Measurements from ENCODE around the gene PJA2. TPM values are rescaled to one million over a fixed set of nuclear protein-coding genes. Genes with fewer than 3 reads are reported as not detected.

The PJA2 gene
- total RNA-seq, 4 donors from 2014 or later = 28.8 to 75.5 (median 51.4) TPM

DNA sequence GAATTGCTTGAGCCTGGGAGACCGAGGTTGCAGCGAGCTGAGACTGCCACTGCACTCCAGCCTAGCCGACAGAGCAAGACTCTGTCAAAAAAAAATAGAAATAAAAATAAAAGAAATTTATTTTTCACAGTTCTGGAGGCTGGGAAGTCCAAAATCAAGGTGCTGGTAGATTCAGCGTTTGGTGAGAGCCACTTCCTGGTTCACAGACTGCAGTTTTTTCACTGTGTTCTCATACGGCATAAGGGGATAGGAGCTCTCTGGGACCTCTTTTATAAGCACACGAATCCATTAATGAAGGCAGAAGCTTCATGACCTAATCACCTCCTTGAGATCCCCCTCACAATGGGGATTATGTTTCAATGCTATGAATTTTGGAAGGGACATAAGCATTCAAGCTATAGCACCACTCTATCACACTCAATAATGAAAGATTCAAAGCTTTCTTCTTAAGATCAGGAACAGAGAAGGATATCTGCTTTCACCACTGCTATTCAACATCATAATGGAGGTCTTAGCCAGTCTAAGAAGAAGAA is 5.3 kb downstream of the PJA2 start:
- DNase-seq = no peak
- no peak overlapping the region for H3K4me3 ChIP-seq
- no peaks in the 10 kb centered on the region for H3K27me3 ChIP-seq
- 67 to 85% methylated on average over 5 to 6 of the region's 6 CpGs for WGBS, 2 donors
- H3K4me1 ChIP-seq = peaks cover 7 to 72% (median 21%) of the 10 kb centered on the region in 3 donors
- H3K36me3 ChIP-seq = peaks cover 0 to 15% (median 0%) of the 10 kb centered on the region in 3 donors
- intact Hi-C loops (cut with DNase I) = no loop called here
- no peak for TF ChIP-seq POLR2A (IDR thresholded peaks at IDR 0.05)
- TF ChIP-seq, protein P1, sequence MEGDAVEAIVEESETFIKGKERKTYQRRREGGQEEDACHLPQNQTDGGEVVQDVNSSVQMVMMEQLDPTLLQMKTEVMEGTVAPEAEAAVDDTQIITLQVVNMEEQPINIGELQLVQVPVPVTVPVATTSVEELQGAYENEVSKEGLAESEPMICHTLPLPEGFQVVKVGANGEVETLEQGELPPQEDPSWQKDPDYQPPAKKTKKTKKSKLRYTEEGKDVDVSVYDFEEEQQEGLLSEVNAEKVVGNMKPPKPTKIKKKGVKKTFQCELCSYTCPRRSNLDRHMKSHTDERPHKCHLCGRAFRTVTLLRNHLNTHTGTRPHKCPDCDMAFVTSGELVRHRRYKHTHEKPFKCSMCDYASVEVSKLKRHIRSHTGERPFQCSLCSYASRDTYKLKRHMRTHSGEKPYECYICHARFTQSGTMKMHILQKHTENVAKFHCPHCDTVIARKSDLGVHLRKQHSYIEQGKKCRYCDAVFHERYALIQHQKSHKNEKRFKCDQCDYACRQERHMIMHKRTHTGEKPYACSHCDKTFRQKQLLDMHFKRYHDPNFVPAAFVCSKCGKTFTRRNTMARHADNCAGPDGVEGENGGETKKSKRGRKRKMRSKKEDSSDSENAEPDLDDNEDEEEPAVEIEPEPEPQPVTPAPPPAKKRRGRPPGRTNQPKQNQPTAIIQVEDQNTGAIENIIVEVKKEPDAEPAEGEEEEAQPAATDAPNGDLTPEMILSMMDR (IDR thresholded peaks at IDR 0.05) = no peak
- H3K9me3 ChIP-seq = no peaks in the 10 kb centered on the region
- no peak overlapping the region for H3K27ac ChIP-seq

DNA sequence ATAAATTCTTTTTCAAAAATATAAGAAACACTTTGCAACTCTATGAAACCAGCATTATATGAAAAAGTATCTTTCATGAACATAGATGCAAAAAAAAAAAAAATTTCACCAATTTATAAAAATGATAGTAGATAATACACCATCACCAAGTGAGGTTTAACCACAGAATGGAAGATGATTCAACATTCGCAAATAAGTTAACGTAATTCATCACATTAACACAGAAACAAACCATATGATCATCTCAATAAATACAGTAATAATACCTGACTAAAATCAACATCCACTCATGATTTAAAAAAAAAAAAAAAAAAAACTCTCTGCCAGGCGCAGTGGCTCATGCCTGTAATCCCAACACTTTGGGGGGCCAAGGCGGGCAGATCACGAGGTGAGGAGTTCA is 6.3 kb downstream of the PJA2 start:
- Histone ChIP-seq H3K36me3 (peaks cover 0 to 15% (median 0%) of the 10 kb centered on the region in 3 donors), H3K4me3 (no peak overlapping the region), H3K27ac (no peak overlapping the region), H3K27me3 (no peaks in the 10 kb centered on the region), H3K9me3 (no peaks in the 10 kb centered on the region), H3K4me1 (peaks cover 7 to 80% (median 28%) of the 10 kb centered on the region in 3 donors)
- intact Hi-C loops (cut with DNase I) = no loop called here
- 87 to 90% methylated on average over 5 of the region's 5 CpGs for WGBS, 2 donors
- no peak for DNase-seq
- TF ChIP-seq, protein P1 (IDR thresholded peaks at IDR 0.05) = no peak
- TF ChIP-seq POLR2A (IDR thresholded peaks at IDR 0.05) = no peak

DNA sequence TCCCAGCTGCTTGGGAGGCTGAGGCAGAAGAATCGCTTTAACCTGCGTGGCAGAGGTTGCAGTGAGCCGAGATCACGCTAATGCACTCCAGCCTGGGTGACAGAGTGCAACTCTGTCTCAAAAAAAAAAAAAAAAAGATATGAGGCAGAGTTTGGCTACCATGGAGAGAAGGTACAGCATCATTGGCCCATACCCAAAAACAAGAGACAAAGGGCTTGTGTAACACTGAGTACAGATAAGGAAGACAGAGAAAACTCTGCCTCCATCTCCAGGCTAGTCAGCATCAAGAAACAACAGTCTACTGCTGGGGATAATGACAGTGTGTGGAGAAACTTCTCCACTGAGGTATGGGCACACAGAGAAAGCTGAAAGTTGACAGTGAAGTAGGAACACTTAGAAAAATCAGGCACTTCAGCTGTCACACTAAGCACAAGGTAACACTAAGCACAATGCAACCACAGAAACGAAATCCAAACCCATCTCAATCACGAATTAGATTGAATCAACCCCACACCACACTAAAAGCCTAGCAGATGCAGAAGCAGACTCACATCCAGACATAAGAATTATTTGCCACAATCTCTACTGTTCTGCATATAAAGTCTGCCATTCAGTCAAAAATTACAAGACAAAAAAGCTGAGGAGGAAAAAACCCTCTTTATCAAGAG is 10.5 kb downstream of the PJA2 start:
- Histone ChIP-seq H3K27ac (no peak overlapping the region), H3K4me3 (no peak overlapping the region), H3K27me3 (no peaks in the 10 kb centered on the region), H3K36me3 (peaks cover 0 to 12% (median 0%) of the 10 kb centered on the region in 3 donors), H3K9me3 (no peaks in the 10 kb centered on the region), H3K4me1 (peaks cover 7 to 67% (median 36%) of the 10 kb centered on the region in 3 donors)
- intact Hi-C loops (cut with DNase I) = no loop called here
- 82 to 89% methylated on average over 6 of the region's 6 CpGs for WGBS, 2 donors
- DNase-seq = no peak
- no peak for TF ChIP-seq POLR2A (IDR thresholded peaks at IDR 0.05)
- TF ChIP-seq, protein P1 (IDR thresholded peaks at IDR 0.05) = no peak

DNA sequence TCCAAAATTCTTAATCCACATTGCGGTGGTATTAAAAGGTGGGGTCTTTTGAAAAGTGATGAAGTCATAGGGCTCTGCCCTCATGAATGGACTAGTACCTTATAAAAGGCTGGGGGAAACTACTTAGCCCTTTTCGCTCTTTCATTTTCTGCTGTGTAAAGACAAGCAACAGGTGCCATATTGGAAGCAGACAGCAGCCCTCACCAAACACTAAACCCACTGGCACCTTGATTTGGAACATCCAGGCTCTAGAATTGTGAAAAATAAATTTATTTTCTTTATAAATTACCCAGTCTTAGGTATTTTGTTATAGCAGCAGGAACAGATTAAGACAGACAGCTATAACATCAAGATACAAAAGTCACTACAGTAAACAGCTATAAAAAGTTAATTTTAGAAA is 12.8 kb downstream of the PJA2 start:
- Histone ChIP-seq H3K36me3 (peaks cover 0 to 6% (median 0%) of the 10 kb centered on the region in 3 donors), H3K4me3 (no peak overlapping the region), H3K27ac (no peak overlapping the region), H3K4me1 (peaks cover 7 to 54% (median 28%) of the 10 kb centered on the region in 3 donors), H3K9me3 (no peaks in the 10 kb centered on the region), H3K27me3 (no peaks in the 10 kb centered on the region)
- WGBS, 2 donors = 50 to 94% methylated on average over 2 of the region's 2 CpGs
- intact Hi-C loops (cut with DNase I) = no loop called here
- no peak for DNase-seq
- no peak for TF ChIP-seq POLR2A (IDR thresholded peaks at IDR 0.05)
- TF ChIP-seq, protein P1 (IDR thresholded peaks at IDR 0.05) = no peak

DNA sequence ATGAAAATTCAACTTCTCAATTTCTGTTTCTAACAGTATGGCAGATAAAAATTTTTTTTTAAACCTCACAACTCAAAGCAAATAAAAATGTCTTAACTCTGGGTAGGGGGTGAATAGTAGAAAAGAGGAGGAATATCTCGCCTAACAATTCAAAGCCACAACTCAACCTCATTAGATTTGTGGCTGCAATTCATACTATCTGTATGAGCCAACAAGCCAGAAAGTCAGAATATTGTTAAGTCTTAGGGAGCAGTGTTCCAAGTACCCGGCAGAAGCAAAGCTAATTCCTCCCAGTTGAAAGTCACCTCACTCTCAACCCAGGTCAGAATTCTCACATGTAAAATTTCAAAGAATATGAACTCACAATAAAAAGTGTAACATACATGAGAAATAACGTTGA is 15.0 kb downstream of the PJA2 start:
- Histone ChIP-seq H3K27ac (peak overlapping the region in 2 of 4 donors; percentile 17 to 19), H3K9me3 (no peaks in the 10 kb centered on the region), H3K36me3 (no peaks in the 10 kb centered on the region), H3K4me1 (peaks cover 7 to 37% (median 21%) of the 10 kb centered on the region in 3 donors), H3K27me3 (no peaks in the 10 kb centered on the region), H3K4me3 (no peak overlapping the region)
- intact Hi-C loops (cut with DNase I) = no loop called here
- TF ChIP-seq, protein P1 (IDR thresholded peaks at IDR 0.05) = no peak
- TF ChIP-seq POLR2A (IDR thresholded peaks at IDR 0.05) = no peak
- 42 to 60% methylated on average over 3 of the region's 3 CpGs for WGBS, 2 donors
- no peak for DNase-seq
